HFFc6 (cell line): ENCODE measurements around the gene HAUS7. TPM values are rescaled to one million over a fixed set of nuclear protein-coding genes. Genes with fewer than 3 reads are reported as not detected.

Experiments
- DNase-seq: peaks from one replicate; pipeline ENCODE4 v3.0.0-alpha.2; 2018
- H3K27ac Mint-ChIP-seq: 2 replicates; pipeline ENCODE4 v1.8.0; 2020; ENCODE audit warnings: mild to moderate bottlenecking, mixed read lengths
- H3K27me3 Mint-ChIP-seq: 2 replicates; pipeline ENCODE4 v1.8.0; 2021; ENCODE audit warnings: mild to moderate bottlenecking, moderate library complexity, mixed read lengths; ENCODE audit not compliant: insufficient read depth
- H3K36me3 Mint-ChIP-seq: 2 replicates; pipeline ENCODE4 v1.8.0; 2021; ENCODE audit warnings: low read depth, mixed read lengths
- H3K4me1 Mint-ChIP-seq: 2 replicates; pipeline ENCODE4 v1.8.0; 2020; ENCODE audit warnings: low read depth, mixed read lengths
- H3K4me3 Mint-ChIP-seq: 2 replicates; pipeline ENCODE4 v1.8.0; 2020; ENCODE audit warnings: mild to moderate bottlenecking, moderate library complexity, mixed read lengths
- H3K9me3 Mint-ChIP-seq: 2 replicates; pipeline ENCODE4 v1.8.0; 2020; ENCODE audit warnings: mild to moderate bottlenecking, mixed read lengths
- total RNA-seq, 6 experiments: library from RNA; stranded (reverse); fragmentation: NEBNext Ultra II Directional; extraction: Animal tissue kit (Norgen Biotek cat#: 25700); gene quantifications; 2 replicates in 1 of 6; 3 replicates in 5 of 6; pipeline ENCODE4 v1.2.3, GENCODE V29; 2021
- TF ChIP-seq, protein P1 (sequence below): fragments of 200-600 bp; sonication (generic); IDR thresholded peaks from 2 replicates; pipeline ENCODE4 v1.5.0; 2021; ENCODE audit warnings: antibody characterized with exemption, mild to moderate bottlenecking

The HAUS7 gene
- total RNA-seq, 6 experiments from 2014 or later: 20.3 to 32.0 (median 28.2) TPM

DNA sequence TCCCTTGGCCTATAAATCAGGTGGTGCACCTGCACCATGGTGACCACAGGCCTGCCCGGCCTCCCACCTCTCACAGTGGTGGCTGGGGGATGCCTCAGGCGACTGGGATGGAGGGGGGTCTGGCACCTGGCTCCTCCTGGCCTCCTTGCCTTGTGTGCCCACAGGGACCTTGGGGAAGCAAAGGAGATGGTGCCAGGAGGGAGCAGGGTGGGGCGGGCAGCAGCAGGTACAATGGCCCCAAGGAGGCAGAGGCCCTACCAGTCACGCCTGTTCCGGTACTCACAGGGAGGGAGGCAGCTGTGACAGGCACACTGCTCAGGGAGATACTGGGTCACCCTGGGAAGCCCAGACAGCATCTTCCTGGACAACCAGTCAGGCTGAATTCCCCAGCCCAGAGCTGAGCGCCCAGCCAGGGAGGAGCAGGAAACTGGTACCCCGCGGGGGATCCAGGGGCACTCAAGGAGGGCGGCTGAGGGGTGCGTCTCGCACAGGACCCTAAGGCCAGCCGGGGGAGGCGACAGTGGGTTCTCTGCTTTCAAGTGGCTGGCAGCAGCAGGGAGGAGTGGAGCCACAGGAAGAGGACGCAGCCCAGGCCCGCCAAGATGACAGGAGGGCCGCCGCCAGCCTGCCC, 23.3 kb downstream of the HAUS7 start:
- DNase-seq: no peak
- H3K27me3 Mint-ChIP-seq: no peaks in the 10 kb centered on the region; the same call in 1 of the 2 replicates
- TF ChIP-seq, protein P1, sequence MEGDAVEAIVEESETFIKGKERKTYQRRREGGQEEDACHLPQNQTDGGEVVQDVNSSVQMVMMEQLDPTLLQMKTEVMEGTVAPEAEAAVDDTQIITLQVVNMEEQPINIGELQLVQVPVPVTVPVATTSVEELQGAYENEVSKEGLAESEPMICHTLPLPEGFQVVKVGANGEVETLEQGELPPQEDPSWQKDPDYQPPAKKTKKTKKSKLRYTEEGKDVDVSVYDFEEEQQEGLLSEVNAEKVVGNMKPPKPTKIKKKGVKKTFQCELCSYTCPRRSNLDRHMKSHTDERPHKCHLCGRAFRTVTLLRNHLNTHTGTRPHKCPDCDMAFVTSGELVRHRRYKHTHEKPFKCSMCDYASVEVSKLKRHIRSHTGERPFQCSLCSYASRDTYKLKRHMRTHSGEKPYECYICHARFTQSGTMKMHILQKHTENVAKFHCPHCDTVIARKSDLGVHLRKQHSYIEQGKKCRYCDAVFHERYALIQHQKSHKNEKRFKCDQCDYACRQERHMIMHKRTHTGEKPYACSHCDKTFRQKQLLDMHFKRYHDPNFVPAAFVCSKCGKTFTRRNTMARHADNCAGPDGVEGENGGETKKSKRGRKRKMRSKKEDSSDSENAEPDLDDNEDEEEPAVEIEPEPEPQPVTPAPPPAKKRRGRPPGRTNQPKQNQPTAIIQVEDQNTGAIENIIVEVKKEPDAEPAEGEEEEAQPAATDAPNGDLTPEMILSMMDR: no peak
- H3K4me3 Mint-ChIP-seq: no peak overlapping the region
- H3K9me3 Mint-ChIP-seq: no peaks in the 10 kb centered on the region
- no peaks in the 10 kb centered on the region for H3K36me3 Mint-ChIP-seq
- H3K27ac Mint-ChIP-seq: no peak overlapping the region
- H3K4me1 Mint-ChIP-seq: peaks cover 12% of the 10 kb centered on the region

DNA sequence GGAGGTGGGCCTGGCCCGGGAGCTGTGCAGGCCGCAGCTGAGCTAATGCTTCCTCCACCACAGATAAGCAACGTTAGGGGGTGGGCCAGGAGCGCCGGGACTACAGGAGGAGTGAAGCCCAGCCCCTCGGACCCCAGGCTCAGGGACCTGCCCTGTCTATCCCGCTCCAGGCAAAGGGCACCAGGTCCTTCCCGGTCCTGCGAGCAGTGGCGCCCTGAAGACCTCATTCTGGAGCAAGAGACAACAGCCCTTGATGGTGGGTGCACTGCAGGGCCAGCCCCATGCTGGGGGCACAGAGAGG, 23.8 kb downstream of the HAUS7 start:
- no peaks in the 10 kb centered on the region for H3K36me3 Mint-ChIP-seq
- no peaks in the 10 kb centered on the region; the same call in 1 of the 2 replicates for H3K27me3 Mint-ChIP-seq
- H3K4me1 Mint-ChIP-seq: peaks cover 12% of the 10 kb centered on the region
- TF ChIP-seq, protein P1: no peak
- no peak for DNase-seq
- no peak overlapping the region for H3K4me3 Mint-ChIP-seq
- no peak overlapping the region for H3K27ac Mint-ChIP-seq
- no peaks in the 10 kb centered on the region for H3K9me3 Mint-ChIP-seq

DNA sequence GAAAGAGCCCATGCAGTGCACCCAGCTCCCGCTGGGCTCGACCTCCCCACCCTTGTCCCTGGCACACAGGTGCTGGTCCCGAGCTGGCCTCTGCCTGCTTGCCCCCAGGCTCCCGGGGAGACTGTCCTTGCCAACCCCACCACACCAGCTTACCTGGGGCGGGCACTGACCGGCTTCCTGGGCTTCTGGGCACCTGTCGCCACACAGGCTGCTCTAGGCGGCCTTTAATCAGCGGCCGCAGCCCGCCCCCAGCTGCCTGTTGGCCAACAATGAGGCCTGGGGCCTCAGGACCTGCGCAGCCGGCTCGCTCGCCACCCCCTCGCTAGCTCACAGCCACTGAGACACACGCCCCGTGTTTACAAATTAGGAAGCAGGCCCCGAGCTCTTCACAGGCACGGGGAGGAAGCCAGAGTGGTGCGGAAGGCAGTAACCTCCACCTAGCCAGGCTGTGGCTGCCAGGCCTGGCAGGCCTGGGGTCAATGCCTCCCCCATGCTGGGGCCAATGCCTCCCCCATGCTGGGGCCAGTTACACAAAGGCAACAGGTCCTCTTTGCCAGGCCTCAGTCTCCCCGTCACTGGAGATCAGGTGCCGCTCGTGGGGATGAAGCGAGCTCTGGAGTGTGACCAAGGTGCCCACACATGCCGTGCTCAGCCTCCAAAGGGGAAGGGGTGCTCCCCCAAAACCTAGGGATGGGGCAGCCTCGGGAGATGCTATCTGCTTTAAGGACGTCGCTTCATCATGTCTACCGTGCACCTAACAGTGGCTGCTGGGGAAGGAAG, 24.3 kb downstream of the HAUS7 start, which contains the start of gene TREX2:
Gene TREX2 (minus strand): TSS at position 201 of the 780 bp plus-strand sequence. CDS start 626 bp downstream, outside the sequence.
- Mint-ChIP-seq H3K9me3 (no peaks in the 10 kb centered on the region), H3K27ac (no peak within 1 kb of the TSS), H3K36me3 (no peaks in the 10 kb centered on the region), H3K4me1 (peaks cover 12% of the 10 kb centered on the region), H3K27me3 (no peaks in the 10 kb centered on the region; the same call in 1 of the 2 replicates), H3K4me3 (no peak within 1 kb of the TSS)
- TF ChIP-seq, protein P1: no peak
- no peak for DNase-seq

DNA sequence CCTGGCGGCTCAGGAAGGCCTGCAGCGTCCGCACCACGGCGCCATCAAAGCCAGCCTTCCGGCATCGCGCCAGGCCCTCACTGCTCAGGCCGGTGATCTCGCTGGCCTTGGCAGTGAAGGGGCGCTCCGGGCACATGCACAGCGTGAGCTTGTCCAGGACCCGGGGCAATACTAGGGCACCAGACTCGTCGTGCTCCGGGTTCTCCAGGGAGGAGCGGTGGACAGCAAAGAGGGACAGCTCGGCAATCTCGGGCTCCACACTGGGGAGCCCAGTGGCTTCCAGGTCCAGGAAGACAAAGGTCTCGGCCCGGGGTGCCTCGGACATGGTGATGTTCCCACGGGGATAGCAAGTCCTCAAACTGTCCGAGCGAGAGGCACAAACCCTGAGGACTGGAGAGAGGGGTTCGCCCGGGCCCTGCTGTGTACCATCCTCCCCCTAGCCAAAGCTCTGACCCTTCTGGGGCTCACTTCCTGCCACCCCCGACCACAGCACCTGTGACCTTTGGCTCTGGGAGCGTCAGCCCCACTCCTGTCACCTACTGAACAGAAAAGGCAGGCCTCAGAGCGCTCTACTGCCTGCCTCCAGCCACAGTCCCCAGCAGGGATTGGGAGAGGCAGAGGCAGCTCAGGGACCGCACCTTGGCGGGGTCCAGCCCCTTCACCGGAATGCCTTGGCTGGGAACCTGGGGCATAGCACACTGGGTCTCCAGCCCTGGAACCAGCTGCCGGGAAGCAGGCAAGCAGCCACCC, 25.1 kb downstream of the HAUS7 start:
- no peak overlapping the region for H3K4me3 Mint-ChIP-seq
- H3K27me3 Mint-ChIP-seq: no peaks in the 10 kb centered on the region; the same call in 1 of the 2 replicates
- TF ChIP-seq, protein P1: no peak
- H3K27ac Mint-ChIP-seq: no peak overlapping the region
- peaks cover 12% of the 10 kb centered on the region for H3K4me1 Mint-ChIP-seq
- H3K9me3 Mint-ChIP-seq: no peaks in the 10 kb centered on the region
- H3K36me3 Mint-ChIP-seq: no peaks in the 10 kb centered on the region
- no peak for DNase-seq

DNA sequence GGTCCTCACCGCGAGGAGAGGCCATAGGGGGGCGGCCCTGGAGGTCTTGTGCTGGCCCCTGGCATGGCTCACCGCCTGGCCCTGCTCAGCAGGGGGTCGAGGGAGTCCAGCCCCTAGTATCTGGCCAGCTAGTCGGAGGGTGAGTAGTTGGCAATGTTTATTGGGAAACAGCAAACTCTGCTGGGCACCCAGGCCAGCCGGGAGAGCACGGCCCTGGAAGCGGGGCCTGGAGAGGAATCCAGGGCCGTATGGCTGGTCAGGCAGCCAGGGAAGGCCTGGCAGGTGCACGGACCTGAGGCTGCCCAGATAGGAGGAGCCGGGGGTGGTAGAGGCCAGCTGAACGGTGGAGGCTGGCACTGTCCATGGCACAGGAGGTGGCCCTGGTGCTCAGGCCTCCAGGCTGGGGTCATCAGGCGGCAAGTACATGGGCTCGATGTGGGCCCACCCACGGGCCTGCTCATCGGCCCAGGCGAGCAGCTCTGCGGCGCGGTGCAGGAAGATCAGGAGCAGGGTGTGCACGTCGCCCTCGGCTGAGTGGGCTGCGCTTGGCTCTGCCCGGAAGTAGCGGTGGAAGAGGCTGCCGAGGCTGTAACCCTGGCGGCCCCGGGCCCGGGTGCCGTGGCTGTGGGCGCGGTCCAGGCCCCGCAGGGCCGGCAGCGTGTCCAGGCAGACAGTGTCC, 25.9 kb downstream of the HAUS7 start:
- Mint-ChIP-seq H3K9me3 (no peaks in the 10 kb centered on the region), H3K4me1 (peaks cover 8% of the 10 kb centered on the region), H3K27me3 (peaks cover 5% of the 10 kb centered on the region), H3K27ac (no peak overlapping the region), H3K4me3 (no peak overlapping the region), H3K36me3 (no peaks in the 10 kb centered on the region)
- TF ChIP-seq, protein P1: no peak
- DNase-seq: no peak
